ENCODE measurements around the gene NEU1.

DNA sequence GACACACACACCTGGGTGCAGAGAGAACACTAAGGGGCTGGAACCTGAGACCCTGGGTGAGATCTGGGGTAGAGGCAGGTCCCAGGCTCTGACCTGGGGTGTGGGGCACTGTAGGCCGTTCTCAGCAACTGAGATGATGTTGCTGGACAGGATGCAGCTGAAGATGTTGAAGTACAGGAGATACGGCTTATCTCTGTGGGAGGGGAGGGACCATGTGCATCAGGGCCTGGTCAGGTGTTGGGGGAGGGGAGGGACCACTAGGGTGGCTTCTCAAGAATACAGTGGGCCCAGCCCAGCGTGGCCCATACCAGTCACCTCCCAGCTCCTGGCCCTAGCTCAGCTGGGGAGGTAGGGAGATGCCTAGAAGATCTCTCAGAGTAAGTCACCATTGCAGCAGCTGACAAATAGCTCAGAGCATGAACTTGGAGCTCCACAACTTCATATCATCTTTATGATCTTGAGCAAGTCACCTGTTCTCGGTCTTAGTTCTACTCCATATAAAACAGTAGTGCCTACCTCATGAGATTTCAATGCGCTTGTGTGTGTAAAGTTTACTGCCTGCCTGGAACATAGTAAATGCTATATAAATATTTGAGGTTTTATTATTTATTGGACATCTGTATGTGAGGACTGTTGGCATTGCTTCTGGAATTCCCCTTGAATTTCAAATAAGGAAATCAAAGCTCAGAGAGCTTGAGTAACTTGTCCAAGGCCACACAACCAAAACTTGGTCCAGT lies 12.4 kb upstream of the NEU1 start:
- TF ChIP-seq, protein P1, sequence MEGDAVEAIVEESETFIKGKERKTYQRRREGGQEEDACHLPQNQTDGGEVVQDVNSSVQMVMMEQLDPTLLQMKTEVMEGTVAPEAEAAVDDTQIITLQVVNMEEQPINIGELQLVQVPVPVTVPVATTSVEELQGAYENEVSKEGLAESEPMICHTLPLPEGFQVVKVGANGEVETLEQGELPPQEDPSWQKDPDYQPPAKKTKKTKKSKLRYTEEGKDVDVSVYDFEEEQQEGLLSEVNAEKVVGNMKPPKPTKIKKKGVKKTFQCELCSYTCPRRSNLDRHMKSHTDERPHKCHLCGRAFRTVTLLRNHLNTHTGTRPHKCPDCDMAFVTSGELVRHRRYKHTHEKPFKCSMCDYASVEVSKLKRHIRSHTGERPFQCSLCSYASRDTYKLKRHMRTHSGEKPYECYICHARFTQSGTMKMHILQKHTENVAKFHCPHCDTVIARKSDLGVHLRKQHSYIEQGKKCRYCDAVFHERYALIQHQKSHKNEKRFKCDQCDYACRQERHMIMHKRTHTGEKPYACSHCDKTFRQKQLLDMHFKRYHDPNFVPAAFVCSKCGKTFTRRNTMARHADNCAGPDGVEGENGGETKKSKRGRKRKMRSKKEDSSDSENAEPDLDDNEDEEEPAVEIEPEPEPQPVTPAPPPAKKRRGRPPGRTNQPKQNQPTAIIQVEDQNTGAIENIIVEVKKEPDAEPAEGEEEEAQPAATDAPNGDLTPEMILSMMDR (IDR thresholded peaks at IDR 0.05) = no peak
- TF ChIP-seq EZH2 (IDR thresholded peaks at IDR 0.05; ENCODE audit: borderline replicate concordance, insufficient read depth, low read depth, low read length, poor library complexity, severe bottlenecking) = no peak
